CD4-positive, alpha-beta T cell (primary cell): ENCODE results near the gene TACC3. TPM values are rescaled to one million over a fixed set of nuclear protein-coding genes. Genes with fewer than 3 reads are reported as not detected.

Source experiments
- ATAC-seq: fragments of 200-7000 bp; cut with Tn5 transposase; one replicate; pipeline ENCODE4 v1.10.0; 2022; ENCODE audit warnings: mild to moderate bottlenecking; ENCODE audit not compliant: poor library complexity
- CTCF ChIA-PET: fragments of 350-600 bp; sonication (Branson Sonifier 250); formaldehyde crosslinking; loops from one replicate; lab custom pipeline; 2021; ENCODE audit warnings: antibody characterized with exemption, inconsistent platforms; lab: Charles Lee
- POLR2A ChIA-PET: fragments of 350-600 bp; sonication (Branson Sonifier 250); formaldehyde crosslinking; loops from one replicate; lab custom pipeline; 2021; ENCODE audit warnings: antibody characterized with exemption, inconsistent platforms; lab: Charles Lee
- DNase-seq, 14 experiments: peaks; one replicate each; pipeline ENCODE4 v3.0.0-alpha.2; 2013 to 2020; ENCODE audit warnings: mixed read lengths in 2 of 14
- H3K27ac ChIP-seq, 2 donors: one replicate each; pipeline versions ENCODE4 v1.5.1 to v1.7.0; 2013; ENCODE audit warnings: low read length in 2 of 2, low read depth in 1 of 2, mild to moderate bottlenecking in 1 of 2
- H3K27me3 ChIP-seq, 2 experiments: 1 replicate in 1 of 2; 2 replicates in 1 of 2; pipeline versions ENCODE4 v1.6.1 to v1.7.0; 2013; ENCODE audit warnings: low read length in 2 of 2, control low read depth in 1 of 2, mild to moderate bottlenecking in 1 of 2, moderate library complexity in 1 of 2; ENCODE audit not compliant: insufficient read depth in 2 of 2, control insufficient read depth in 1 of 2
- H3K36me3 ChIP-seq: one replicate; pipeline ENCODE4 v1.6.1; 2013; ENCODE audit warnings: low read length, control low read depth; ENCODE audit not compliant: insufficient read depth
- H3K4me1 ChIP-seq: one replicate; pipeline ENCODE4 v1.6.1; 2013; ENCODE audit warnings: low read length, control low read depth; ENCODE audit not compliant: insufficient read depth
- H3K4me3 ChIP-seq: one replicate; pipeline ENCODE4 v1.5.1; 2013; ENCODE audit warnings: mild to moderate bottlenecking, low read length, moderate library complexity
- H3K9me3 ChIP-seq, 2 experiments: 1 replicate in 1 of 2; 2 replicates in 1 of 2; pipeline versions ENCODE4 v1.6.1 to v1.7.0; 2013; ENCODE audit warnings: low read length in 2 of 2, mild to moderate bottlenecking in 2 of 2, control low read depth in 1 of 2, moderate library complexity in 1 of 2; ENCODE audit not compliant: control insufficient read depth in 1 of 2, insufficient read depth in 1 of 2
- H3K27ac Mint-ChIP-seq: one replicate; pipeline ENCODE4 v1.8.0; 2020; ENCODE audit warnings: mixed read lengths
- H3K27me3 Mint-ChIP-seq: one replicate; pipeline ENCODE4 v1.8.0; 2021; ENCODE audit warnings: mixed read lengths
- H3K36me3 Mint-ChIP-seq: one replicate; pipeline ENCODE4 v1.8.0; 2021; ENCODE audit warnings: low read depth, mixed read lengths
- H3K4me1 Mint-ChIP-seq: one replicate; pipeline ENCODE4 v1.8.0; 2021; ENCODE audit warnings: low read depth, mixed read lengths
- H3K4me3 Mint-ChIP-seq: one replicate; pipeline ENCODE4 v1.8.0; 2020; ENCODE audit warnings: mild to moderate bottlenecking, mixed read lengths
- H3K9me3 Mint-ChIP-seq: one replicate; pipeline ENCODE4 v1.8.0; 2020; ENCODE audit warnings: mixed read lengths
- CTCF ChIP-seq: fragments of 200-600 bp; IDR thresholded peaks from one replicate; pipeline ENCODE4 v1.8.0; 2022; ENCODE audit warnings: antibody characterized with exemption, mild to moderate bottlenecking
- intact Hi-C, 2 experiments: fragments of 100-400 bp; cut with DNase I in 1 of 2; cut with micrococcal nuclease in 1 of 2; formaldehyde crosslinking; loops; one replicate each; pipeline versions ENCODE4 v1.15.1 to v1.9.0; 2023 to 2025; cut with DNase I, micrococcal nuclease
- total RNA-seq, 174 experiments: library from RNA in 2 of 174; stranded (reverse) in 2 of 174; gene quantifications; one replicate each; pipeline ENCODE4 v1.2.3 and lab custom pipeline; 2021 to 2026

The TACC3 gene
- total RNA-seq, 2 experiments from 2014 or later, result 123 TPM

DNA sequence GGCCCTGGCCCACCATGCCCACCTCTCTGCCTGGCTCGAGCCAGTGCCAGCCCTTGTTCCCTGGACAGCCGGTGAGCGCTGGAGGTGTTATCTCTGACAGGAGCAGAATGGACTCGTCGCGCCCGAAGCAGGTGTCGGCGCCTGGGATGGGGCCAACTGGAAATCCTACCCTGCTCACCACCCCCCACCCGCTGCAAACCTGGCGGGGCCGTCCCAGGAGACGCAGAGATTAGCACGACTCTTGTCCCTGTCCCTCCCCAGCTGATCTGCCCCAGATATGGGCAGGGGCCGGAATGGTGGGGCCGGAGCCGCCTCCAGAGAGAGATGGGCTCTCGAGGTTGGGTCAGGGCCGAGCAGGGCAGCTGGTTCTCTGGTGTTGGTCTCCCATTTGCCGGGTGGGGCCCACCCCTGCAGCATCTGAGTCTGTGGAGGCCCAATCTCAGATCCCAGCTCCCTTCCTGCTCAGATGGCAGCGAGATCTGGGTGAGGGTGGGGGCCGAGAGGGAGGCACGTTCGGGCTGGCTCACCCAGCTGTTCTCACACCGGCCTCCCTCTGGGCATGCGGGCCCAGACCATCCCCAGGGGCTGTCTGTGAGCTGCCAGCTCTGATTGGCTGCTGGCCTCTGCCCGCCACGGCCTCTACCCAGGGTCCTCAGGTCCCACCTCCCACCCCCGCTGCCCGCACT, 51.7 kb downstream of the TACC3 start:
- TF ChIP-seq CTCF, result no peak
- Mint-ChIP-seq H3K27me3 (peaks cover 7% of the 10 kb centered on the region), H3K4me3 (no peak overlapping the region), H3K36me3 (no peaks in the 10 kb centered on the region), H3K27ac (no peak overlapping the region), H3K9me3 (no peaks in the 10 kb centered on the region), H3K4me1 (no peaks in the 10 kb centered on the region)
- intact Hi-C loops, result no loop called here
- Histone ChIP-seq H3K36me3 (no peaks in the 10 kb centered on the region), H3K27ac (no peak overlapping the region), H3K27me3 (peaks cover 10 to 14% of the 10 kb centered on the region in 2 experiments), H3K4me1 (peaks cover 8% of the 10 kb centered on the region), H3K4me3 (no peak overlapping the region), H3K9me3 (peaks cover 0 to 15% of the 10 kb centered on the region in 2 experiments)
- CTCF ChIA-PET, result no interaction called here
- DNase-seq, result no peak
- ATAC-seq, result no peak
- POLR2A ChIA-PET, result no interaction called here

GRCh38 chr4:1773754-1774153, 52.4 kb downstream of the TACC3 start:
- CTCF ChIA-PET, result no interaction called here
- TF ChIP-seq CTCF, result no peak
- Histone ChIP-seq H3K4me1 (peaks cover 8% of the 10 kb centered on the region), H3K4me3 (no peak overlapping the region), H3K27me3 (peaks cover 3 to 7% of the 10 kb centered on the region in 2 experiments), H3K9me3 (peaks cover 0 to 8% of the 10 kb centered on the region in 2 experiments), H3K36me3 (no peaks in the 10 kb centered on the region), H3K27ac (no peak overlapping the region)
- POLR2A ChIA-PET, result no interaction called here
- no peaks in the 10 kb centered on the region for H3K4me1 Mint-ChIP-seq
- H3K9me3 Mint-ChIP-seq, result no peaks in the 10 kb centered on the region
- H3K36me3 Mint-ChIP-seq, result no peaks in the 10 kb centered on the region
- DNase-seq (no peak), ATAC-seq (no peak)
- H3K27me3 Mint-ChIP-seq, result no peaks in the 10 kb centered on the region
- no peak overlapping the region for H3K27ac Mint-ChIP-seq
- intact Hi-C loops, result no loop called here
- no peak overlapping the region for H3K4me3 Mint-ChIP-seq

DNA sequence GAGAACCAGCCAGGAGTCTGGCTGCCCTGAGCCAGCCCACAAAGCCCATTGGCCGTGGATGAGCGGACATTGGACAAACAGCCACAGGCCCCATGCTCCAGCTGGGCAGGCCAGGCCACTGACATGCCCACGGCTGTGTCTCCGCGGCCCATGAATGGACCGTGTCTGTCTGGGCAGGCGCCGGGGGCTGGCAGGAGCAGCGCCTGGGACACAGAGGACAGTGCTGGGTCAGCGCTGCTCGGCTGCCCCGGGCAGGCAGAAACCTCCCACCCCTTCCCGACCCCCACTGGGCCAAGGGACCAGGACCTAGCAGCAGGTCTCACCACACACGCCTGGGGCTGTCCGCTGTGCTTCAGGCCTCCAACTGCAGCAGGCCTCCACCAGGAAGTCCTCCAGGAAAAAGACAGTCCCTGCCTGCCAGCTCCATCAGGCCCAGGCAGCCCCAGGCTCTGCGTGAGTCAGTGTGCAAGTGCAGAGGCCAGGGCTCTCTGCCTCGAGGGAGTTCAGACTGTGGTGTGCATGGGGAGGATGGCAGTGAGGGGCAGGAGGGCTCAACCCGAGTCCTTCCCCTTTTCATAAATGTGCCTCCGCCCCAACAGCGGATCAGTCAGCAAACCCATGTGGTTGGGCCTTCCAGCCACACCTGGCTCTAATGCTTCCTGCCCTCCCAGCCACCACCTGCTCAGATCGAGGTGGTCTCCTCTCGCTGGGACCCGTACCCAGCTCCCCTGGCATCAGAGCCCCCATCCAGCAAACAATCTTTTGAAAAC, 54.6 kb downstream of the TACC3 start:
- intact Hi-C loops, result no loop called here
- peaks cover 8% of the 10 kb centered on the region for H3K4me1 ChIP-seq
- no peak for ATAC-seq
- no peaks in the 10 kb centered on the region for H3K4me1 Mint-ChIP-seq
- H3K27ac ChIP-seq, result no peak overlapping the region
- H3K36me3 Mint-ChIP-seq, result no peaks in the 10 kb centered on the region
- ChIA-PET POLR2A (no interaction called here), CTCF (no interaction called here)
- H3K27me3 ChIP-seq, result no peaks in the 10 kb centered on the region
- no peaks in the 10 kb centered on the region for H3K36me3 ChIP-seq
- no peak overlapping the region for H3K4me3 Mint-ChIP-seq
- H3K4me3 ChIP-seq, result no peak overlapping the region
- no peak for DNase-seq
- no peak for TF ChIP-seq CTCF
- H3K9me3 Mint-ChIP-seq, result no peaks in the 10 kb centered on the region
- no peaks in the 10 kb centered on the region for H3K27me3 Mint-ChIP-seq
- H3K9me3 ChIP-seq, result no peaks in the 10 kb centered on the region
- H3K27ac Mint-ChIP-seq, result no peak overlapping the region
